Sigmoid colon (tissue), 4 donors: Measurements from ENCODE around the gene NCOR1.
"Not testable (repeated sequence)": the region's sequence is repeated elsewhere in the genome, so short reads cannot be mapped to it uniquely, and the experiment has no call there.

Experiments used
- POLR2A ChIP-seq, 2 donors: fragments of 450-650 bp; IDR thresholded peaks; one replicate each; pipeline ENCODE4 v1.6.1; 2016; ENCODE audit warnings: antibody characterized with exemption in 2 of 2, mild to moderate bottlenecking in 2 of 2, moderate library complexity in 2 of 2
- POLR2AphosphoS5 ChIP-seq, 4 donors: sonication (generic); formaldehyde crosslinking; IDR thresholded peaks; one replicate each; pipeline ENCODE4 v1.6.1; 2017; ENCODE audit warnings: antibody characterized with exemption in 4 of 4
- TF ChIP-seq, protein P1 (sequence below), 4 experiments: fragments of 450-650 bp in 3 of 4; fragments of 200-600 bp in 1 of 4; IDR thresholded peaks; one replicate each; pipeline ENCODE4 v1.5.1; 2016 to 2019; ENCODE audit warnings: antibody characterized with exemption in 4 of 4, mild to moderate bottlenecking in 3 of 4, moderate library complexity in 2 of 4

DNA sequence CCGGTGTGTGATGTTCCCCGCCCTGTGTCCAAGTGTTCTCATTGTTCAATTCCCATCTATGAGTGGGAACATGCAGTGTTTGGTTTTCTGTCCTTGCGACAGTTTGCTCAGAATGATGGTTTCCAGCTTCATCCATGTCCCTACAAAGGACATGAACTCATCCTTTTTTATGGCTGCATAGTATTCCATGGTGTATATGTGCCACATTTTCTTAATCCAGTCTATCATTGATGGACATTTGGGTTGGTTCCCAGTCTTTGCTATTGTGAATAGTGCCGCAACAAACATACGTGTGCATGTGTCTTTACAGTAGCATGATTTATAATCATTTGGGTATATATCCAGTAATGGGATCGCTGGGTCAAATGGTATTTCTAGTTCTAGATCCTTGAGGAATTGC, 63.0 kb downstream of the NCOR1 start:
- TF ChIP-seq, protein P1, sequence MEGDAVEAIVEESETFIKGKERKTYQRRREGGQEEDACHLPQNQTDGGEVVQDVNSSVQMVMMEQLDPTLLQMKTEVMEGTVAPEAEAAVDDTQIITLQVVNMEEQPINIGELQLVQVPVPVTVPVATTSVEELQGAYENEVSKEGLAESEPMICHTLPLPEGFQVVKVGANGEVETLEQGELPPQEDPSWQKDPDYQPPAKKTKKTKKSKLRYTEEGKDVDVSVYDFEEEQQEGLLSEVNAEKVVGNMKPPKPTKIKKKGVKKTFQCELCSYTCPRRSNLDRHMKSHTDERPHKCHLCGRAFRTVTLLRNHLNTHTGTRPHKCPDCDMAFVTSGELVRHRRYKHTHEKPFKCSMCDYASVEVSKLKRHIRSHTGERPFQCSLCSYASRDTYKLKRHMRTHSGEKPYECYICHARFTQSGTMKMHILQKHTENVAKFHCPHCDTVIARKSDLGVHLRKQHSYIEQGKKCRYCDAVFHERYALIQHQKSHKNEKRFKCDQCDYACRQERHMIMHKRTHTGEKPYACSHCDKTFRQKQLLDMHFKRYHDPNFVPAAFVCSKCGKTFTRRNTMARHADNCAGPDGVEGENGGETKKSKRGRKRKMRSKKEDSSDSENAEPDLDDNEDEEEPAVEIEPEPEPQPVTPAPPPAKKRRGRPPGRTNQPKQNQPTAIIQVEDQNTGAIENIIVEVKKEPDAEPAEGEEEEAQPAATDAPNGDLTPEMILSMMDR (IDR thresholded peaks at IDR 0.05): not testable (repeated sequence)
- not testable (repeated sequence) for TF ChIP-seq POLR2A, POLR2AphosphoS5 (IDR thresholded peaks at IDR 0.05)
